GM12873 (cell line): ENCODE data around the gene GRK5.

ENCODE experiments used
- TF ChIP-seq, protein P1 (sequence below): IDR thresholded peaks from 2 replicates; pipeline ENCODE4 v1.5.1; 2012; ENCODE audit warnings: low read depth, mild to moderate bottlenecking, moderate library complexity, low read length, control low read depth; ENCODE audit not compliant: insufficient read depth; ENCODE audit errors: missing control alignments

The GRK5 gene

GRCh38 chr10:119427263-119427864 is 220.0 kb downstream of the GRK5 start:
- TF ChIP-seq, protein P1, sequence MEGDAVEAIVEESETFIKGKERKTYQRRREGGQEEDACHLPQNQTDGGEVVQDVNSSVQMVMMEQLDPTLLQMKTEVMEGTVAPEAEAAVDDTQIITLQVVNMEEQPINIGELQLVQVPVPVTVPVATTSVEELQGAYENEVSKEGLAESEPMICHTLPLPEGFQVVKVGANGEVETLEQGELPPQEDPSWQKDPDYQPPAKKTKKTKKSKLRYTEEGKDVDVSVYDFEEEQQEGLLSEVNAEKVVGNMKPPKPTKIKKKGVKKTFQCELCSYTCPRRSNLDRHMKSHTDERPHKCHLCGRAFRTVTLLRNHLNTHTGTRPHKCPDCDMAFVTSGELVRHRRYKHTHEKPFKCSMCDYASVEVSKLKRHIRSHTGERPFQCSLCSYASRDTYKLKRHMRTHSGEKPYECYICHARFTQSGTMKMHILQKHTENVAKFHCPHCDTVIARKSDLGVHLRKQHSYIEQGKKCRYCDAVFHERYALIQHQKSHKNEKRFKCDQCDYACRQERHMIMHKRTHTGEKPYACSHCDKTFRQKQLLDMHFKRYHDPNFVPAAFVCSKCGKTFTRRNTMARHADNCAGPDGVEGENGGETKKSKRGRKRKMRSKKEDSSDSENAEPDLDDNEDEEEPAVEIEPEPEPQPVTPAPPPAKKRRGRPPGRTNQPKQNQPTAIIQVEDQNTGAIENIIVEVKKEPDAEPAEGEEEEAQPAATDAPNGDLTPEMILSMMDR, result no peak

DNA sequence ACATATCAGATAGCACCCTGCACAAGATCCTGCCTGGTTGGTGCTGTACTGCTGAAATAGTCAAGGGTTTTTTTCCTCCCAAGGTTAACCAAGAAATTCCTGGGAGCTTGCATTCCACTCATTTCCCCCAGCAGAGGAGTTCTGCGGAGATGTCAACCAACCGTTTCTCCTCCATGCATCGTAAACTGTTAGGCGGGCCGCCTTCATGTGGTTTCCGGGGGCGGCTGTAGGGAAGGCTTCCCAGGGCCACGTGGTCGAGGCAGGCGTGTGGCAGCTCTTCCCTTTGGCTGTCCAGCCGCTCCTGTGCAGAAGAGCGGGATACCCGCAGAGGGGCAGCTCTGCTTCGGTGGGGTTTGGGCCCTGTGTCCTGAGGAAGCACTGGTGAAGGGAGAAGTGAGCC is 221.4 kb downstream of the GRK5 start:
- TF ChIP-seq, protein P1, result no peak

DNA sequence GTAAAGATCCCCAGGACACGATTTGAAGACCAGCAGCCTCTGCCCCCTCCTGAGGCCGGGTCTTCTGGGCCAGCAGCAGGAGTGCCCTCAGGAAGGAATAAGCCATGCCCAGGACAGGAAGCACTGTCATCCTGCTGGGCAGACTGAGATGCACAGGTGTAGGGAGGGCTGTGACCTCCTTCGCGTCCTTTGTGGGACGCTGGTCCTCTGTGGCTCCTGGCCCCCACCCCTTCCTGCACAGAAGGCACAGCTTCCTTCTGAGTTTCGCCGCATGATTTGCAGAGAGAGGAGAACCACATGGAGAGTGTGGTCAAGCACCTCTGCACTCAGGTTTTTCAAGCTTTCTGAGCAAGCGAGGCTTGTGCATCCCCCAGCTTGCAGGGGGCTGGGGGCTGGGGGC is 222.4 kb downstream of the GRK5 start:
- TF ChIP-seq, protein P1, result no peak

GRCh38 chr10:119431034-119431772 is 223.8 kb downstream of the GRK5 start:
- TF ChIP-seq, protein P1, result no peak

DNA sequence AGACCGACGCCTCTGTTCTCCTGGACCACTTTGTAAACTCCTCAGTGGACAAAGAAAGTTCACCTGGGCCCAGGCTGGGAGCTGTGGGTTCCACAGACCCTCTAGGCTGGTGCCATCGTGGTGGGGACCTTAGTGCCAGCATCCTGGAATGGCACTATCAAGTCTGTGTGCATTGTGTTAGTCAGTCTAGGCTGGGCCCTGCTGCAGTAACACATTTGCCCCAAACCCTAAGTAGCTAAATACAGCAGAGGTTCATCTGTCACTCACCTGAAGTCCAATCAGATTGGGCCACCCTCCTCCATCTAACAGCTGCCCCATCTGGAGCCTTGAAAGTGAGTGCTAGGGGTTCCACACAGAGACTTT is 224.4 kb downstream of the GRK5 start:
- TF ChIP-seq, protein P1, result no peak

DNA sequence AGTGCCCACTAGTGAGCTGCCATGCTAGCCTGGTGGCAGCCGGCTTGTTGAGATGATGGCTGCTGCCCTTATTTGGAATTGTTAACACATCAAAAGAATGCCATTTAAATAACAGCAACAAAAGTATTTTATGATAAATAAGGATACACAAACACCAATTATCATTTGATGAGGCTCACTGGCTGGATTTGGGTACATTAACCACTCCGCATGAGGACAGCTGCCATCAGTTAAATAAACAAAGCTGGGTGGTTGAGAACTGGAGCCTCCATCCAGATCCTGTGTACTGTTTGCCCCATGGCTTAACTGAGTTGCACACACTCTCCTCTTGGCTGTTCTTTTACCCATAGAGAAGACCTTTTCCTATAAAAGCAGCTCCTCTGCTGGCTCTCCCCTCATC is 231.3 kb downstream of the GRK5 start:
- TF ChIP-seq, protein P1, result no peak

DNA sequence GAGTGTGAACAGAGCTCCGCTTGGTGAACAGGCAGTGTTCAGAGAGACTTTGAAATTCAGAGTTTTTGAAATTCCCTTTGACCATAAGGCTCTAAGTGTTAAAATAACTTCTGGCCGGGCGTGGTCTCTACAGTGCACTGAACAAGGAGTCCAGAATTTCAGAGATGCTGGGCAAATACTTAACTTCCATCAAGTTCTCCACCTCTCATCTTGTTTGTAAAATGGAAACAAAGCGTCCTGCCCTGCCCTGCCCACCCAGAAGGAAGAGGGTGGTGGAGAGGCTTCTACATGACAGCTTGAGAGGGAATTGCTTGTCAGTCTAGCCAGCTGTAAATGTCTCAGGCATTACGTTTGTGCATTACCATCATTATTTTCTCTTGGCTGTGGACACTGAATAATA is 232.6 kb downstream of the GRK5 start:
- TF ChIP-seq, protein P1, result no peak
